A549 (cell line): ENCODE results near the gene SKAP1.

Source experiments
- CTCF ChIP-seq: fragments of >200 bp; sonication (Bioruptor Twin); formaldehyde crosslinking; IDR thresholded peaks from 3 replicates; pipeline ENCODE4 v1.5.1; 2016
- EP300 ChIP-seq, 2 experiments: fragments of >200 bp; sonication (Bioruptor Twin); formaldehyde crosslinking; IDR thresholded peaks; 2 replicates in 1 of 2; 3 replicates in 1 of 2; pipeline ENCODE4 v1.6.1; 2016 to 2017
- POLR2A ChIP-seq: IDR thresholded peaks from 2 replicates; pipeline ENCODE4 v1.6.1; 2012; ENCODE audit warnings: mild to moderate bottlenecking, low read length
- POLR2AphosphoS2 ChIP-seq: conservative IDR thresholded peaks from 2 replicates; pipeline ENCODE4 v1.6.1; 2012; ENCODE audit warnings: low read length, improper control_type of control experiment, inconsistent platforms
- SMC3 ChIP-seq: fragments of >200 bp; sonication (Bioruptor Twin); formaldehyde crosslinking; IDR thresholded peaks from 3 replicates; pipeline ENCODE4 v1.6.1; 2018; ENCODE audit warnings: inconsistent platforms
- ZSCAN20 ChIP-seq: fragments of 250-450 bp; sonication (Bioruptor Pico); IDR thresholded peaks from 2 replicates; pipeline ENCODE4 v1.8.0; 2022; ENCODE audit warnings: mild to moderate bottlenecking, moderate library complexity

- TF ChIP-seq CTCF (no peak), POLR2A (no peak), EP300 (IDR thresholded peaks at IDR 0.05) (no peak), SMC3 (no peak), ZSCAN20 (no peak), POLR2AphosphoS2 (no peak)
These were observed 112.3 kb downstream of the SKAP1 start for GRCh38 chr17:48317732-48318131.
